Body of pancreas (tissue), 4 donors: ENCODE measurements around the gene COL4A2.

Experiments
- POLR2A ChIP-seq, 3 donors: fragments of 450-650 bp; IDR thresholded peaks; one replicate each; pipeline ENCODE4 v1.6.1; 2016; ENCODE audit warnings: antibody characterized with exemption in 3 of 3, mild to moderate bottlenecking in 2 of 3
- TF ChIP-seq, protein P1 (sequence below), 7 experiments: fragments of 450-650 bp in 4 of 7; fragments of 200-600 bp in 3 of 7; sonication (generic) in 3 of 7; IDR thresholded peaks; one replicate each; pipeline ENCODE4 v1.5.1; 2016 to 2019; ENCODE audit warnings: antibody characterized with exemption in 7 of 7

GRCh38 chr13:110523838-110524540 is 216.9 kb downstream of the COL4A2 start:
- TF ChIP-seq, protein P1, sequence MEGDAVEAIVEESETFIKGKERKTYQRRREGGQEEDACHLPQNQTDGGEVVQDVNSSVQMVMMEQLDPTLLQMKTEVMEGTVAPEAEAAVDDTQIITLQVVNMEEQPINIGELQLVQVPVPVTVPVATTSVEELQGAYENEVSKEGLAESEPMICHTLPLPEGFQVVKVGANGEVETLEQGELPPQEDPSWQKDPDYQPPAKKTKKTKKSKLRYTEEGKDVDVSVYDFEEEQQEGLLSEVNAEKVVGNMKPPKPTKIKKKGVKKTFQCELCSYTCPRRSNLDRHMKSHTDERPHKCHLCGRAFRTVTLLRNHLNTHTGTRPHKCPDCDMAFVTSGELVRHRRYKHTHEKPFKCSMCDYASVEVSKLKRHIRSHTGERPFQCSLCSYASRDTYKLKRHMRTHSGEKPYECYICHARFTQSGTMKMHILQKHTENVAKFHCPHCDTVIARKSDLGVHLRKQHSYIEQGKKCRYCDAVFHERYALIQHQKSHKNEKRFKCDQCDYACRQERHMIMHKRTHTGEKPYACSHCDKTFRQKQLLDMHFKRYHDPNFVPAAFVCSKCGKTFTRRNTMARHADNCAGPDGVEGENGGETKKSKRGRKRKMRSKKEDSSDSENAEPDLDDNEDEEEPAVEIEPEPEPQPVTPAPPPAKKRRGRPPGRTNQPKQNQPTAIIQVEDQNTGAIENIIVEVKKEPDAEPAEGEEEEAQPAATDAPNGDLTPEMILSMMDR (IDR thresholded peaks at IDR 0.05) = no peak
- TF ChIP-seq POLR2A (IDR thresholded peaks at IDR 0.05) = no peak
